Stimulated activated CD4-positive, alpha-beta T cell treated with anti-CD3 and anti-CD28 coated beads, Interleukin-1b, Interleukin-23, amount 100 ng/mL, for 1 hour (primary cell): Measurements from ENCODE around the gene AGTR2.
"Not testable (repeated sequence)": the region's sequence is repeated elsewhere in the genome, so short reads cannot be mapped to it uniquely, and the experiment has no call there.

Source experiments
- DNase-seq, 2 donors: peaks; one replicate each; pipeline ENCODE4 v3.0.0-alpha.2; 2020; ENCODE audit warnings: low read depth in 2 of 2

The AGTR2 gene

GRCh38 chrX:116170511-116170910 lies at the start of gene AGTR2:
AGTR2 (plus strand) TSS chrX:116170744; CDS start chrX:116172281, 1,537 bp downstream.
- DNase-seq: no peak

GRCh38 chrX:116135277-116135676 lies 35.3 kb upstream of the AGTR2 start:
- DNase-seq: no peak

- not testable (repeated sequence) for DNase-seq
These were observed 29.3 kb upstream of the AGTR2 start for GRCh38 chrX:116141270-116141669.

GRCh38 chrX:116142976-116143375 lies 27.6 kb upstream of the AGTR2 start:
- no peak for DNase-seq

DNA sequence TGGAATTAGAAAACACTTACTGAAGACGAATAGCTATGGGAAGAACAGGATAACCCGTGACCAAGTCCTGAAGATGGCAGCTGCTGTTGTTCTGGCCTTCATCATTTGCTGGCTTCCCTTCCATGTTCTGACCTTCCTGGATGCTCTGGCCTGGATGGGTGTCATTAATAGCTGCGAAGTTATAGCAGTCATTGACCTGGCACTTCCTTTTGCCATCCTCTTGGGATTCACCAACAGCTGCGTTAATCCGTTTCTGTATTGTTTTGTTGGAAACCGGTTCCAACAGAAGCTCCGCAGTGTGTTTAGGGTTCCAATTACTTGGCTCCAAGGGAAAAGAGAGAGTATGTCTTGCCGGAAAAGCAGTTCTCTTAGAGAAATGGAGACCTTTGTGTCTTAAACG lies 2.4 kb downstream of the AGTR2 start:
- no peak for DNase-seq

DNA sequence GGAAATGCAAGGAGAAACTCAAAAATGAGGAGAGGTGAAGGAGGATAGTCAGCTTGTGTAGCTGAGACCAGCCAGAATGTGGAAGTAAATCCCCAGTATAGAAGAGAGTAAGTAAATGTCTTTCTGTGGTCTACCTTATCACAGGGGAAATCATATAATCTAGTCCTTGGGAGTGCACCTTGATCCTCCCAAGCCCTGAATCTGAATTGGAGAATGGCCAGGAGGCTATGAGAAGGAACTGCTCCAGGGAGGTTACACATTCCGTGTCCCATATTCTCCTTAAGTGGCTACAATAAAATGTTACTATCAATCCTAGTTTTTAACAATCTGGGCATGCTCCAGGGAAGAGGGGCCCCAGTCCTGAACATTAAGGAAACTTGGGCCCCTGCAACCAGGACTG lies 10.8 kb downstream of the AGTR2 start:
- no peak for DNase-seq

DNA sequence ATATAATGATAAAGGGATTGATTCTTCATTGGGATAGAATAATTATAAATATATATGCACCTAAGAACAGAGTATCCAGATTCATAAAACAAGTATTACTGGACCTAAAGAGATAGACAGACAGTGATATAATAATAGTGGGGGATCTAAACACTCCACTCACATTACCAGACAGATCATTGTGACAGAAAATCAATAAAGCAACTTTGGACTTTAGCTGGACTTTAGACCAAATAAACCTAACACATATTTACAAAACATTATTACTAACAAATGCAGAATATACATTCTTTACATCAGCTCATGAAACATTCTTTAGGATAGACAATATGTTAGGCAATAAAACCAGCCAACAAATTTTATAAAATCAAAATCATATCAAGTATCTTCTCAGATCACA lies 14.6 kb downstream of the AGTR2 start:
- DNase-seq: no peak

- DNase-seq: no peak
These were observed 24.1 kb downstream of the AGTR2 start for GRCh38 chrX:116194649-116195048.

- no peak for DNase-seq
These were observed 27.7 kb downstream of the AGTR2 start for GRCh38 chrX:116198235-116198634.

DNA sequence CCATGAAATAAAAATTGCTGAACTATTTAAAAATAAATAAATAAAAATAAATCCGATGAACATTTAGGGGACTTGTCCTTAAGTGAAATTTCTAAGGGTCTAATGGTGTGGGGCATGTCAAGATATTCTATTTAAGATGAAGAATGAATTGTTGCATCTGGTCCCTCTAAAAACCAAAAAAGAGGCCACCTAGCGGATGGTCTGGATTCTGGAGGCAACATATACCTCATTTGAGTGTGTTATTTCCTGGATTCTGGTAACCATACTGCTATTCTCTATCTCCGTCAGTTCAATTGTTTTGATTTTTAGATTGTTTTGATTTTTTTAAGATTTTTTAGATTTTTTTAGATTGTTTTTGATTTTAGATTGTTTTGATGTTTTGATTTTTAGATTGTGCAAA lies 28.3 kb downstream of the AGTR2 start:
- DNase-seq: no peak

DNA sequence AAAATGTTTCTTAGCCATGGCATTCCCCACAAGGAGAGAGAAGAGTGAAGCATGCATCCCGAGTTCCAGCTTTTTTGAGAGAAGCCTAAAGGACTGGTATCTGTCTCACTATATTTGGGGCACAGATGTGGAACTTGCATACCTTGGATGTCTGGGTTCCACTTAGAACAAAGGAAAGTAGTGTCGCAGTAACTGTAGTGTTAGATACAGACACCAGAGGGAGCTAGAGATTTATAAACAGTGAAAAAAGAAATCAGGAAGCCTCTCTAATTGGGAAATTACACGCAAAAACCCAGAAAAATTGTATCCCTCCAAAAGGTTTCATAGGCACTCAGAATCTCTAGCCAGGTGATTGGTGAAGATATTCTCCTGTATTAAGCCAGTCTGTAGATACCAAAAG lies 34.4 kb downstream of the AGTR2 start:
- no peak for DNase-seq

- no peak for DNase-seq
These were observed 42.7 kb downstream of the AGTR2 start for GRCh38 chrX:116213262-116213661.

- DNase-seq: not testable (repeated sequence)
These were observed 46.5 kb downstream of the AGTR2 start for GRCh38 chrX:116217080-116217479.
